GM12875 (cell line): ENCODE data around the gene SMG6.
"Not testable (repeated sequence)": the region's sequence is repeated elsewhere in the genome, so short reads cannot be mapped to it uniquely, and the experiment has no call there.

ENCODE experiments used
- H3K4me3 ChIP-seq: one replicate; pipeline ENCODE4 v1.5.1; 2011; ENCODE audit warnings: low read depth, low read length, control low read depth
- CTCF ChIP-seq: IDR thresholded peaks from 2 replicates; pipeline ENCODE4 v1.5.1; 2011; ENCODE audit warnings: low read depth, mild to moderate bottlenecking, control low read depth, inconsistent platforms, low read length, moderate library complexity, borderline replicate concordance; ENCODE audit not compliant: insufficient read depth

The SMG6 gene

GRCh38 chr17:2271985-2272702 is 31.4 kb downstream of the SMG6 start:
- TF ChIP-seq CTCF, result no peak
- no peak overlapping the region for H3K4me3 ChIP-seq

GRCh38 chr17:2267354-2267753 is 36.2 kb downstream of the SMG6 start:
- TF ChIP-seq CTCF, result no peak
- H3K4me3 ChIP-seq, result no peak overlapping the region

GRCh38 chr17:2266865-2267228 is 36.7 kb downstream of the SMG6 start:
- no peak for TF ChIP-seq CTCF
- H3K4me3 ChIP-seq, result peak overlapping the region; percentile 11

- peak overlapping the region; percentile 11 for H3K4me3 ChIP-seq
- TF ChIP-seq CTCF, result no peak
These were observed 37.3 kb downstream of the SMG6 start for GRCh38 chr17:2266045-2266864.

- H3K4me3 ChIP-seq, result not testable (repeated sequence)
These were observed 38.4 kb downstream of the SMG6 start for GRCh38 chr17:2265166-2265565.

GRCh38 chr17:2264067-2264860 is 39.3 kb downstream of the SMG6 start:
- no peak for TF ChIP-seq CTCF
- H3K4me3 ChIP-seq, result no peak overlapping the region
